Stimulated activated CD4-positive, alpha-beta T cell treated with anti-CD3 and anti-CD28 coated beads, Interleukin-12 subunit alpha, Interleukin-12 subunit beta, amount 100 ng/mL, for 24 hours (primary cell): ENCODE measurements around the gene LMO7.
"Not testable (repeated sequence)": the region's sequence is repeated elsewhere in the genome, so short reads cannot be mapped to it uniquely, and the experiment has no call there.

Source experiments
- DNase-seq, 2 experiments: peaks; one replicate each; pipeline ENCODE4 v3.0.0-alpha.2; 2020; ENCODE audit warnings: low read depth in 2 of 2

The LMO7 gene

GRCh38 chr13:75771818-75772217 is 135.7 kb downstream of the LMO7 start:
- no peak for DNase-seq

GRCh38 chr13:75774176-75774575 is 138.0 kb downstream of the LMO7 start:
- DNase-seq, result no peak

- no peak for DNase-seq
Measured at GRCh38 chr13:75776550-75776949, 140.4 kb downstream of the LMO7 start.

- DNase-seq, result no peak
Measured at GRCh38 chr13:75779393-75779792, 143.3 kb downstream of the LMO7 start.

- DNase-seq, result not testable (repeated sequence)
Measured at GRCh38 chr13:75780103-75780502, 144.0 kb downstream of the LMO7 start.

- DNase-seq, result no peak
Measured at GRCh38 chr13:75782985-75783384, 146.9 kb downstream of the LMO7 start.

- no peak for DNase-seq
Measured at GRCh38 chr13:75784003-75784402, 147.9 kb downstream of the LMO7 start.

- DNase-seq, result no peak
Measured at GRCh38 chr13:75785130-75785529, 149.0 kb downstream of the LMO7 start.

GRCh38 chr13:75787249-75787928 is 151.3 kb downstream of the LMO7 start:
- no peak for DNase-seq

- DNase-seq, result no peak
Measured at GRCh38 chr13:75788481-75788981, 152.4 kb downstream of the LMO7 start.

- no peak for DNase-seq
Measured at GRCh38 chr13:75789451-75790197, 153.5 kb downstream of the LMO7 start.

- DNase-seq, result no peak
Measured at GRCh38 chr13:75790198-75790970, 154.3 kb downstream of the LMO7 start.

GRCh38 chr13:75792526-75793187 is 156.5 kb downstream of the LMO7 start:
- no peak for DNase-seq

- DNase-seq, result not testable (repeated sequence)
Measured at GRCh38 chr13:75793188-75793567, 157.0 kb downstream of the LMO7 start.

- DNase-seq, result no peak
Measured at GRCh38 chr13:75794663-75795062, 158.5 kb downstream of the LMO7 start.

GRCh38 chr13:75795274-75795673 is 159.1 kb downstream of the LMO7 start:
- DNase-seq, result no peak

GRCh38 chr13:75796825-75797224 is 160.7 kb downstream of the LMO7 start:
- no peak for DNase-seq

- DNase-seq, result no peak
Measured at GRCh38 chr13:75797239-75797638, 161.1 kb downstream of the LMO7 start.

- DNase-seq, result no peak
Measured at GRCh38 chr13:75797719-75798118, 161.6 kb downstream of the LMO7 start.

GRCh38 chr13:75798353-75799255 is 162.5 kb downstream of the LMO7 start:
- DNase-seq, result no peak

GRCh38 chr13:75800545-75800944 is 164.4 kb downstream of the LMO7 start:
- DNase-seq, result no peak
